Stomach (tissue), 9 donors: ENCODE data around the gene PSEN2. TPM values are rescaled to one million over a fixed set of nuclear protein-coding genes. Genes with fewer than 3 reads are reported as not detected.

ENCODE experiments used
- DNase-seq, 2 donors: peaks; one replicate each; pipeline versions ENCODE4 v3.0.0 to v3.0.0-alpha.2; 2013 to 2019
- H3K27ac ChIP-seq, 5 donors: fragments of 200-600 bp in 4 of 5; sonication (generic) in 4 of 5; one replicate each; pipeline ENCODE4 v1.5.1; 2013 to 2019; ENCODE audit warnings: mild to moderate bottlenecking in 1 of 5, moderate library complexity in 1 of 5
- H3K27me3 ChIP-seq, 3 donors: fragments of 200-600 bp; sonication (generic); one replicate each; pipeline ENCODE4 v1.5.1; 2017 to 2019; ENCODE audit warnings: mixed run types in 1 of 3
- H3K36me3 ChIP-seq, 4 donors: fragments of 200-600 bp; sonication (generic); 1 replicate in 3 of 4; 2 replicates in 1 of 4; pipeline ENCODE4 v1.5.1; 2016 to 2019
- H3K4me1 ChIP-seq, 4 donors: fragments of 200-600 bp; sonication (generic); one replicate each; pipeline ENCODE4 v1.5.1; 2016 to 2019
- H3K4me3 ChIP-seq, 4 donors: fragments of 200-600 bp; sonication (generic) in 3 of 4; one replicate each; pipeline ENCODE4 v1.5.1; 2016 to 2019; ENCODE audit warnings: mild to moderate bottlenecking in 1 of 4
- H3K9me3 ChIP-seq, 4 donors: fragments of 200-600 bp; sonication (generic); one replicate each; pipeline ENCODE4 v1.5.1; 2016 to 2019
- CTCF ChIP-seq, 7 experiments: fragments of 450-650 bp in 4 of 7; fragments of 200-600 bp in 3 of 7; sonication (generic) in 3 of 7; IDR thresholded peaks; one replicate each; pipeline ENCODE4 v1.5.1; 2016 to 2019; ENCODE audit warnings: antibody characterized with exemption in 7 of 7, control low read depth in 2 of 7, mild to moderate bottlenecking in 1 of 7
- EP300 ChIP-seq: sonication (generic); formaldehyde crosslinking; IDR thresholded peaks from one replicate; pipeline ENCODE4 v1.6.1; 2017; ENCODE audit warnings: antibody characterized with exemption
- POLR2A ChIP-seq, 4 donors: fragments of 450-650 bp; IDR thresholded peaks; one replicate each; pipeline ENCODE4 v1.6.1; 2016; ENCODE audit warnings: antibody characterized with exemption in 4 of 4, control low read depth in 2 of 4, mild to moderate bottlenecking in 1 of 4, moderate library complexity in 1 of 4
- POLR2AphosphoS5 ChIP-seq, 3 donors: sonication (generic); formaldehyde crosslinking; IDR thresholded peaks; one replicate each; pipeline ENCODE4 v1.6.1; 2016; ENCODE audit warnings: antibody characterized with exemption in 3 of 3
- whole genome bisulfite sequencing, 5 donors: extraction: QIAGEN DNeasy Blood & Tissue Kit in 3 of 5; methylation state at CpG; one replicate each; pipeline versions ENCODE4 v1.1.5 to v1.1.7; 2013 to 2018; 5-methylcytosine and 5-hydroxymethylcytosine counted together
- intact Hi-C: fragments of 100-400 bp; cut with DNase I; formaldehyde crosslinking; loops from one replicate; pipeline ENCODE4 v1.15.1; 2023; ENCODE audit warnings: low total_unique reads
- polyA plus RNA-seq, 3 donors: library from polyadenylated mRNA; stranded (reverse); fragments of 200-250 nt; gene quantifications; one replicate each; pipeline ENCODE4 v1.2.3, GENCODE V29; 2013
- total RNA-seq, 5 donors: library from RNA; depleted of rRNA; stranded (reverse); fragments of >200 nt; gene quantifications; one replicate each; pipeline versions ENCODE4 v1.1.0 to v1.2.3, GENCODE V29; 2014 to 2016
- donor health status: healthy with polysubstance abuse.
- donor health status: Bipolar disorder and iron deficiency.
- donor health status: healthy.

Gene PSEN2
- total and polyA plus RNA-seq, 8 donors: 2.7 to 36.2 (median 14.7) TPM

- Histone ChIP-seq H3K4me1 (peaks cover 17 to 34% (median 28%) of the 10 kb centered on the region in 4 donors), H3K9me3 (no peaks in the 10 kb centered on the region), H3K27ac (peak overlapping the region; percentile 80 to 92 (median 85)), H3K4me3 (peak overlapping the region; percentile 58 to 74 (median 69)), H3K36me3 (no peaks in the 10 kb centered on the region), H3K27me3 (no peaks in the 10 kb centered on the region)
- 12 to 21% (median 16%) methylated on average over 7 of the region's 7 CpGs for WGBS, 5 donors
- intact Hi-C loops: no loop called here
- TF ChIP-seq POLR2A (IDR thresholded peaks at IDR 0.05) (no peak), POLR2AphosphoS5 (IDR thresholded peaks at IDR 0.05) (no peak)
- DNase-seq: no peak
These were observed 403 bp upstream of the PSEN2 start for GRCh38 chr1:226870026-226870400.

DNA sequence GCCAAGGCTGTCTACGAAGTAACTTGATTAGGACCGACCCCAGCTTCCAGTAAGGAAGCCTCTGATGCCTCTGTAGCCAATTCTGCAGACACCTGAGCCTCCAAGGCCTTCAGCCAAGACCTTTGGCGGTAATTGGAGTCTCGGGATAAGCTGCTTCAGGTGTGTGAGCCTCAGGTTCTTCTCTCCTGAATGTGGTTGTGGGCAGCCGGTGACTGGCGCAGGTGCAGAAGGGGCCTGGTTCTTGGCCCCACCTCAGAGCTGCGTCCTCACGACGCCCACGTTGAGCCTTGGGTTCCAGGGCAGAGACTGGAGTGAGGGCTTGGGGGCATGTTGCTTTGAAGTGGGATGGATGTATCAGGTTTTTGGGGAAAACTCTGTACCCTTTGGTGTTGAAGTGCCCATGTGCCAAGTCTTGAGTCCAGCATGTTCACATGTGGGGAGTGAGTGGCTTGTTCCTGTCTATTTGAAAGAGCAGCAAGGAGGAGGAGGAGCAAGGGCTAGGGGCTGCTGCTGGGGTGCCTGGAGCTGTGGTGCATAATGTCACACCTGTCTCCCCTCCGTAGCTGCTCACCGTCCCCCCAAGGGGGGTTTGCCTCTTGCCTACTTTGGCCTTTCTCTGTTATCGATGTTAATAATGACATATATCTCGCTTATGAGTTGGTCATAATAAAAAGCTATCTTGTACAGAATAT, 1.4 kb downstream of the PSEN2 start:
- no peaks in the 10 kb centered on the region for H3K27me3 ChIP-seq
- peak overlapping the region in 2 of 5 donors; percentile 82 to 85 for H3K27ac ChIP-seq
- WGBS, 5 donors: 72 to 82% (median 79%) methylated on average over 8 to 14 of the region's 14 CpGs
- H3K4me3 ChIP-seq: peak overlapping the region; percentile 58 to 74 (median 69)
- intact Hi-C loops: no loop called here
- peaks cover 0 to 13% (median 4%) of the 10 kb centered on the region in 4 donors for H3K36me3 ChIP-seq
- DNase-seq: no peak
- TF ChIP-seq POLR2AphosphoS5 (IDR thresholded peaks at IDR 0.05) (no peak), POLR2A (IDR thresholded peaks at IDR 0.05) (no peak), EP300 (no peak), CTCF (IDR thresholded peaks at IDR 0.05) (no peak)
- peaks cover 17 to 40% (median 36%) of the 10 kb centered on the region in 4 donors for H3K4me1 ChIP-seq
- no peaks in the 10 kb centered on the region for H3K9me3 ChIP-seq

DNA sequence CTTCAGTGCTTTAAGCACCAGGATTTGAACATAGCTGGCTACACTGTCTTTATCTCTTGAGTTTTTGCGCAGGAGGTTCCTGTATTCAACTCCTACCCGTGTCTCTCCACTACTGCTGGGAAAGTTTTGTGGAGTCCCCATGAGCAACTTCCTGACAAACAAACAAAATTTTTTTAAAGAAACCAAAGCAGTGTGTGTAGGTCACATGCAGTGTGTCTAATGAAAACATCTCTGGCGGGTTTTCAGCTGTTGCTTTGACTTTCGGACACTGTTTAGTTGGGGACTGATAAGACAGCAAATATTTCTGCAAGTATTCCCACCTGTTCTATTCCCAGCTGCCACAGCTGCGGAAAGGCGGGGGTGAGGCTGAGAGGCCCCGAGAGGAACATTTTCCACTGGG, 2.0 kb downstream of the PSEN2 start:
- Histone ChIP-seq H3K9me3 (no peaks in the 10 kb centered on the region), H3K27me3 (no peaks in the 10 kb centered on the region), H3K36me3 (peaks cover 0 to 19% (median 9%) of the 10 kb centered on the region in 4 donors), H3K4me1 (peaks cover 17 to 40% (median 36%) of the 10 kb centered on the region in 4 donors), H3K4me3 (no peak overlapping the region), H3K27ac (peak overlapping the region in 1 of 5 donors; percentile 82)
- 55 to 66% (median 62%) methylated on average over 7 of the region's 7 CpGs for WGBS, 5 donors
- intact Hi-C loops: no loop called here
- DNase-seq: peak in 1 of 2 donors; percentile 48
- no peak for TF ChIP-seq EP300
- TF ChIP-seq POLR2AphosphoS5 (IDR thresholded peaks at IDR 0.05): no peak
- no peak for TF ChIP-seq POLR2A (IDR thresholded peaks at IDR 0.05)
- TF ChIP-seq CTCF (IDR thresholded peaks at IDR 0.05): no peak

GRCh38 chr1:226873771-226874578, 3.6 kb downstream of the PSEN2 start:
- 79 to 91% (median 85%) methylated on average over 6 to 7 of the region's 7 CpGs for WGBS, 5 donors
- no peak for TF ChIP-seq EP300
- H3K27me3 ChIP-seq: no peaks in the 10 kb centered on the region
- H3K9me3 ChIP-seq: no peaks in the 10 kb centered on the region
- H3K4me1 ChIP-seq: peaks cover 17 to 40% (median 36%) of the 10 kb centered on the region in 4 donors
- H3K4me3 ChIP-seq: no peak overlapping the region
- peaks cover 0 to 34% (median 21%) of the 10 kb centered on the region in 4 donors for H3K36me3 ChIP-seq
- no peak overlapping the region for H3K27ac ChIP-seq
- DNase-seq: no peak
- intact Hi-C loops: no loop called here

DNA sequence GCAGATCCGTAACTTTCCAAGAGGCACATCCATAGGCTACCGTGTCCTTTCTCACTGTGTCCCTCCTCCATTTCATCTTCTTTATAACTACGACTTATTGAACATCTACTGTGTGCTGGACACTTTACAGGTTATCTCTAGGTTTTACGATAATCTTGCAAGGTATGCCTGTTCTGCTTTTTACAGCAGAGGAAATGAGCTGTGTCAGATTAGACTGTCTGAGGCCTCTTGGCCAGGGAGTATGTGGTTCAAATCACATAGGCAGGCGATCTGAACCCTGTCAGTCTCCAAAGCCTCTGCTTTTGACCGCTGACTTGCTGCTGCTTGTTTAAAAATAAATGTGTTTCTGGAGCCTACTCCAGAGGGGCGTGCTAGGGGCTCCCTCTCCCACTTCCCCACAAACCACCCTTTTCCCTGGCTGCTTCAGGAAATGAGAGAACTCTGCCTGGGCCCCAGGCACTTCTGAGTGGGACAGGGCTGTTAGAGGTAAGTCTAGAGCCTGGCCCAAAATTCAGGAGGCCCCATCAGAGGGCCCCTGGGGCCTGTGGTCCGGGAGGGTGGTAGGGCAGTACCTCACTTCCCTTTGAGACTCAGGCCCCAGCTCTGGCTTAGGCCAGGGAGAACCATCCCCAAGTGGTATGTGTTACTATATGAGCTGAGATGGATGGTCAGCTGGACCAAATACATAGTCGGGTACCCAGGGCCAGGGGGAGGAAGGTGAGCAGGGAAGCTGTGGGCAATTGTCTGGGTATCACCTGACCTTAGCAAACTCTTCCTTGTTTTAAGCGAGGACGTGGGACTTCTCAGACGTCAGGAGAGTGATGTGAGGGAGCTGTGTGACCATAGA, 4.4 kb downstream of the PSEN2 start:
- no peaks in the 10 kb centered on the region for H3K27me3 ChIP-seq
- peaks cover 0 to 43% (median 29%) of the 10 kb centered on the region in 4 donors for H3K36me3 ChIP-seq
- no peaks in the 10 kb centered on the region for H3K9me3 ChIP-seq
- peak overlapping the region in 2 of 5 donors; percentile 54 to 61 for H3K27ac ChIP-seq
- no peak for TF ChIP-seq CTCF (IDR thresholded peaks at IDR 0.05)
- TF ChIP-seq EP300: no peak
- TF ChIP-seq POLR2AphosphoS5 (IDR thresholded peaks at IDR 0.05): no peak
- TF ChIP-seq POLR2A (IDR thresholded peaks at IDR 0.05): no peak
- intact Hi-C loops: no loop called here
- no peak overlapping the region for H3K4me3 ChIP-seq
- 86 to 93% (median 90%) methylated on average over 11 to 12 of the region's 12 CpGs for WGBS, 5 donors
- peaks cover 17 to 40% (median 35%) of the 10 kb centered on the region in 4 donors for H3K4me1 ChIP-seq
- DNase-seq: no peak
